Sigmoid colon (tissue), 7 donors: ENCODE data around the gene FBLN1. TPM values are rescaled to one million over a fixed set of nuclear protein-coding genes. Genes with fewer than 3 reads are reported as not detected.

Experiments used
- DNase-seq: peaks from one replicate; pipeline ENCODE4 v3.0.0-alpha.2; 2019
- H3K27ac ChIP-seq, 4 donors: fragments of 200-600 bp; sonication (generic); one replicate each; pipeline ENCODE4 v1.5.1; 2016 to 2019; ENCODE audit warnings: mild to moderate bottlenecking in 1 of 4
- H3K27me3 ChIP-seq, 3 donors: fragments of 200-600 bp; sonication (generic); one replicate each; pipeline ENCODE4 v1.5.1; 2019; ENCODE audit warnings: mild to moderate bottlenecking in 1 of 3
- H3K36me3 ChIP-seq, 4 donors: fragments of 200-600 bp; sonication (generic); one replicate each; pipeline ENCODE4 v1.5.1; 2016 to 2019
- H3K4me1 ChIP-seq, 4 donors: fragments of 200-600 bp; sonication (generic); one replicate each; pipeline ENCODE4 v1.5.1; 2017 to 2019
- H3K4me3 ChIP-seq, 4 donors: fragments of 200-600 bp; sonication (generic); one replicate each; pipeline ENCODE4 v1.5.1; 2017 to 2019; ENCODE audit warnings: mild to moderate bottlenecking in 2 of 4, moderate library complexity in 1 of 4
- H3K9me3 ChIP-seq, 4 donors: fragments of 200-600 bp in 3 of 4; sonication (generic) in 3 of 4; one replicate each; pipeline versions ENCODE4 v1.5.1 to v1.6.1; 2013 to 2019
- CTCF ChIP-seq, 4 experiments: fragments of 450-650 bp in 3 of 4; fragments of 200-600 bp in 1 of 4; IDR thresholded peaks; one replicate each; pipeline ENCODE4 v1.5.1; 2016 to 2019; ENCODE audit warnings: antibody characterized with exemption in 4 of 4, mild to moderate bottlenecking in 3 of 4, moderate library complexity in 2 of 4
- EP300 ChIP-seq, 4 donors: sonication (generic); formaldehyde crosslinking; IDR thresholded peaks; one replicate each; pipeline ENCODE4 v1.6.1; 2017; ENCODE audit warnings: antibody characterized with exemption in 4 of 4
- POLR2A ChIP-seq, 2 donors: fragments of 450-650 bp; IDR thresholded peaks; one replicate each; pipeline ENCODE4 v1.6.1; 2016; ENCODE audit warnings: antibody characterized with exemption in 2 of 2, mild to moderate bottlenecking in 2 of 2, moderate library complexity in 2 of 2
- POLR2AphosphoS5 ChIP-seq, 4 donors: sonication (generic); formaldehyde crosslinking; IDR thresholded peaks; one replicate each; pipeline ENCODE4 v1.6.1; 2017; ENCODE audit warnings: antibody characterized with exemption in 4 of 4
- WGBS, 2 donors: extraction: QIAGEN DNeasy Blood & Tissue Kit; methylation state at CpG; one replicate each; pipeline ENCODE4 v1.1.7; 2013; 5-methylcytosine and 5-hydroxymethylcytosine counted together
- intact Hi-C: fragments of 100-400 bp; cut with DNase I; formaldehyde crosslinking; loops from one replicate; pipeline ENCODE4 v1.15.1; 2023
- polyA plus RNA-seq, 3 donors: library from polyadenylated mRNA; stranded (reverse); fragments of 200-250 nt; gene quantifications; one replicate each; pipeline ENCODE4 v1.2.3, GENCODE V29; 2013
- total RNA-seq, 4 donors: library from RNA; depleted of rRNA; stranded (reverse); fragments of >200 nt; gene quantifications; one replicate each; pipeline ENCODE4 v1.1.0, GENCODE V29; 2016
- donor health status: healthy with polysubstance abuse.
- donor health status: Bipolar disorder and iron deficiency.
- donor health status: healthy.

The FBLN1 gene
- total and polyA plus RNA-seq, 7 donors, result 9.0 to 230 (median 123) TPM

GRCh38 chr22:45629469-45630089 lies 126.9 kb downstream of the FBLN1 start:
- TF ChIP-seq POLR2A (IDR thresholded peaks at IDR 0.05) (no peak), CTCF (IDR thresholded peaks at IDR 0.05) (no peak), POLR2AphosphoS5 (IDR thresholded peaks at IDR 0.05) (no peak), EP300 (IDR thresholded peaks at IDR 0.05) (no peak)
- intact Hi-C loops, result no loop called here

GRCh38 chr22:45630436-45630835 lies 127.8 kb downstream of the FBLN1 start:
- Histone ChIP-seq H3K36me3 (no peaks in the 10 kb centered on the region), H3K4me3 (no peak overlapping the region), H3K27me3 (peaks cover 0 to 75% (median 28%) of the 10 kb centered on the region in 3 donors), H3K27ac (no peak overlapping the region), H3K4me1 (peaks cover 0 to 6% (median 0%) of the 10 kb centered on the region in 4 donors), H3K9me3 (no peaks in the 10 kb centered on the region)
- no peak for DNase-seq
- TF ChIP-seq CTCF (IDR thresholded peaks at IDR 0.05) (no peak), POLR2AphosphoS5 (IDR thresholded peaks at IDR 0.05) (no peak), POLR2A (IDR thresholded peaks at IDR 0.05) (no peak)
- intact Hi-C loops, result no loop called here
- WGBS, 2 donors, result 93 to 94% methylated on average over 15 of the region's 15 CpGs

More at GRCh38 chr22:45629469-45630089, 126.9 kb downstream of the FBLN1 start:
- Histone ChIP-seq H3K27ac (no peak overlapping the region), H3K36me3 (no peaks in the 10 kb centered on the region), H3K4me1 (peaks cover 0 to 6% (median 0%) of the 10 kb centered on the region in 4 donors), H3K4me3 (no peak overlapping the region), H3K9me3 (no peaks in the 10 kb centered on the region), H3K27me3 (peaks cover 0 to 75% (median 28%) of the 10 kb centered on the region in 3 donors)
- no peak for DNase-seq
- 65 to 72% methylated on average over 15 of the region's 15 CpGs for whole genome bisulfite sequencing, 2 donors

GRCh38 chr22:45631140-45631840 lies 128.6 kb downstream of the FBLN1 start:
- Histone ChIP-seq H3K36me3 (no peaks in the 10 kb centered on the region), H3K4me3 (no peak overlapping the region), H3K9me3 (no peaks in the 10 kb centered on the region), H3K27ac (no peak overlapping the region), H3K4me1 (peaks cover 0 to 6% (median 0%) of the 10 kb centered on the region in 4 donors), H3K27me3 (peaks cover 0 to 75% (median 28%) of the 10 kb centered on the region in 3 donors)
- WGBS, 2 donors, result 62 to 77% methylated on average over 12 of the region's 12 CpGs
- intact Hi-C loops, result no loop called here
- DNase-seq, result peak; percentile 22
- no peak for TF ChIP-seq EP300 (IDR thresholded peaks at IDR 0.05)
- no peak for TF ChIP-seq POLR2A (IDR thresholded peaks at IDR 0.05)
- TF ChIP-seq CTCF (IDR thresholded peaks at IDR 0.05), result no peak
- TF ChIP-seq POLR2AphosphoS5 (IDR thresholded peaks at IDR 0.05), result no peak

- H3K9me3 ChIP-seq, result no peaks in the 10 kb centered on the region
- TF ChIP-seq CTCF (IDR thresholded peaks at IDR 0.05), result no peak
- no peak for TF ChIP-seq POLR2A (IDR thresholded peaks at IDR 0.05)
- no peak for TF ChIP-seq EP300 (IDR thresholded peaks at IDR 0.05)
- no peak for TF ChIP-seq POLR2AphosphoS5 (IDR thresholded peaks at IDR 0.05)
- intact Hi-C loops, result no loop called here
- no peak overlapping the region for H3K27ac ChIP-seq
- DNase-seq, result peak; percentile 17
- H3K36me3 ChIP-seq, result no peaks in the 10 kb centered on the region
- no peak overlapping the region for H3K4me3 ChIP-seq
- peaks cover 0 to 75% (median 28%) of the 10 kb centered on the region in 3 donors for H3K27me3 ChIP-seq
- WGBS, 2 donors, result 85 to 90% methylated on average over 7 of the region's 7 CpGs
- H3K4me1 ChIP-seq, result peaks cover 0 to 6% (median 0%) of the 10 kb centered on the region in 4 donors
These were observed 129.2 kb downstream of the FBLN1 start for GRCh38 chr22:45631841-45632238.
